Endothelial cell of umbilical vein (primary cell): ENCODE results near the gene KCNH6.

ENCODE experiments used
- EZH2 ChIP-seq: IDR thresholded peaks from 2 replicates; pipeline ENCODE4 v1.6.1; 2012; ENCODE audit warnings: borderline replicate concordance, low read depth, mild to moderate bottlenecking, moderate library complexity, low read length, inconsistent platforms; ENCODE audit not compliant: severe bottlenecking
- FOS ChIP-seq: IDR thresholded peaks from 2 replicates; pipeline ENCODE4 v1.6.1; 2011; ENCODE audit warnings: mild to moderate bottlenecking, low read length, moderate library complexity, borderline replicate concordance; ENCODE audit not compliant: insufficient read depth
- GATA2 ChIP-seq: IDR thresholded peaks from 2 replicates; pipeline ENCODE4 v1.7.0; 2011; ENCODE audit warnings: low read depth, mild to moderate bottlenecking, moderate library complexity, mixed read lengths, low read length; ENCODE audit not compliant: insufficient read length, insufficient read depth
- JUN ChIP-seq: IDR thresholded peaks from 2 replicates; pipeline ENCODE4 v1.6.1; 2011; ENCODE audit warnings: borderline replicate concordance, low read depth; ENCODE audit not compliant: insufficient read length, insufficient read depth
- MYC ChIP-seq: IDR thresholded peaks from one replicate; pipeline ENCODE4 v1.6.1; 2011; ENCODE audit warnings: mild to moderate bottlenecking, low read depth, low read length
- POLR2A ChIP-seq: IDR thresholded peaks from 2 replicates; pipeline ENCODE4 v1.6.1; 2012; ENCODE audit warnings: low read depth, mild to moderate bottlenecking, control low read depth, low read length
- POLR2AphosphoS5 ChIP-seq: IDR thresholded peaks from 2 replicates; pipeline ENCODE4 v1.6.1; 2012; ENCODE audit warnings: low read depth, mild to moderate bottlenecking, control low read depth, low read length, moderate library complexity; ENCODE audit not compliant: insufficient read depth
- TF ChIP-seq, protein P1 (sequence below), 2 donors: IDR thresholded peaks; 1 replicate in 1 of 2; 2 replicates in 1 of 2; pipeline ENCODE4 v1.5.1; 2011; ENCODE audit warnings: low read length in 2 of 2, mild to moderate bottlenecking in 2 of 2, moderate library complexity in 2 of 2, control low read depth in 1 of 2, inconsistent platforms in 1 of 2, low read depth in 1 of 2; ENCODE audit not compliant: insufficient read depth in 1 of 2; ENCODE audit errors: extremely low read depth in 1 of 2
- TF ChIP-seq, protein P2 (sequence below): IDR thresholded peaks from 2 replicates; pipeline ENCODE4 v1.6.1; 2011; ENCODE audit not compliant: insufficient read depth, insufficient read length

DNA sequence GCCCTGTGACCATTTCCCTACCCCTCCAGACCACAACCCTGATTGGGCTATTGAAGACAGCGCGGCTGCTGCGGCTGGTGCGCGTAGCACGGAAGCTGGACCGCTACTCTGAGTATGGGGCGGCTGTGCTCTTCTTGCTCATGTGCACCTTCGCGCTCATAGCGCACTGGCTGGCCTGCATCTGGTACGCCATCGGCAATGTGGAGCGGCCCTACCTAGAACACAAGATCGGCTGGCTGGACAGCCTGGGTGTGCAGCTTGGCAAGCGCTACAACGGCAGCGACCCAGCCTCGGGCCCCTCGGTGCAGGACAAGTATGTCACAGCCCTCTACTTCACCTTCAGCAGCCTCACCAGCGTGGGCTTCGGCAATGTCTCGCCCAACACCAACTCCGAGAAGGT is 12.5 kb downstream of the KCNH6 start:
- TF ChIP-seq, protein P1, sequence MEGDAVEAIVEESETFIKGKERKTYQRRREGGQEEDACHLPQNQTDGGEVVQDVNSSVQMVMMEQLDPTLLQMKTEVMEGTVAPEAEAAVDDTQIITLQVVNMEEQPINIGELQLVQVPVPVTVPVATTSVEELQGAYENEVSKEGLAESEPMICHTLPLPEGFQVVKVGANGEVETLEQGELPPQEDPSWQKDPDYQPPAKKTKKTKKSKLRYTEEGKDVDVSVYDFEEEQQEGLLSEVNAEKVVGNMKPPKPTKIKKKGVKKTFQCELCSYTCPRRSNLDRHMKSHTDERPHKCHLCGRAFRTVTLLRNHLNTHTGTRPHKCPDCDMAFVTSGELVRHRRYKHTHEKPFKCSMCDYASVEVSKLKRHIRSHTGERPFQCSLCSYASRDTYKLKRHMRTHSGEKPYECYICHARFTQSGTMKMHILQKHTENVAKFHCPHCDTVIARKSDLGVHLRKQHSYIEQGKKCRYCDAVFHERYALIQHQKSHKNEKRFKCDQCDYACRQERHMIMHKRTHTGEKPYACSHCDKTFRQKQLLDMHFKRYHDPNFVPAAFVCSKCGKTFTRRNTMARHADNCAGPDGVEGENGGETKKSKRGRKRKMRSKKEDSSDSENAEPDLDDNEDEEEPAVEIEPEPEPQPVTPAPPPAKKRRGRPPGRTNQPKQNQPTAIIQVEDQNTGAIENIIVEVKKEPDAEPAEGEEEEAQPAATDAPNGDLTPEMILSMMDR (IDR thresholded peaks at IDR 0.05; ENCODE audit: extremely low read depth in 1 of 2, insufficient read depth in 1 of 2, low read depth in 1 of 2, low read length in 2 of 2), result no peak
- TF ChIP-seq POLR2AphosphoS5, result no peak
- TF ChIP-seq POLR2A, result no peak
- TF ChIP-seq, protein P2, sequence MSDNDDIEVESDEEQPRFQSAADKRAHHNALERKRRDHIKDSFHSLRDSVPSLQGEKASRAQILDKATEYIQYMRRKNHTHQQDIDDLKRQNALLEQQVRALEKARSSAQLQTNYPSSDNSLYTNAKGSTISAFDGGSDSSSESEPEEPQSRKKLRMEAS, result no peak
- TF ChIP-seq EZH2, result no peak
- no peak for TF ChIP-seq GATA2
- no peak for TF ChIP-seq MYC
- no peak for TF ChIP-seq JUN
- TF ChIP-seq FOS, result no peak
